HepG2 (cell line): ENCODE measurements around the gene ADRA1B. TPM values are rescaled to one million over a fixed set of nuclear protein-coding genes. Genes with fewer than 3 reads are reported as not detected.

ENCODE experiments used
- ATAC-seq: fragments of 200-7000 bp; cut with Tn5 transposase; 3 replicates; pipeline ENCODE4 v1.9.1; 2020; ENCODE audit warnings: mild to moderate bottlenecking, moderate library complexity
- BruUV-seq: library from RNA; stranded (reverse); fragments of 400-500 nt; replicated peaks from 2 replicates; lab custom pipeline; 2021; lab: Mats Ljungman, UMichigan
- CTCF ChIA-PET: fragments of 300-600 bp; formaldehyde crosslinking; extraction: SDS; loops from one replicate; lab custom pipeline; 2021; ENCODE audit warnings: low total read pairs, inconsistent platforms, low intra/inter-chr PET ratio; lab: Yijun Ruan, JAX
- POLR2A ChIA-PET: fragments of 350-600 bp; sonication (Branson Sonifier 250); formaldehyde crosslinking; loops from one replicate; lab custom pipeline; 2020; ENCODE audit warnings: antibody characterized with exemption, inconsistent platforms; lab: Yijun Ruan, JAX
- DNase-seq: peaks from one replicate; pipeline ENCODE4 v3.0.0-alpha.2; 2015; ENCODE audit warnings: low spot score
- FAIRE-seq: peaks from 3 replicates; lab custom pipeline; 2011; peaks lifted over from hg19 to GRCh38; lab: Jason Lieb, UNC
- H2AFZ ChIP-seq: one replicate; pipeline ENCODE4 v1.6.1; 2011; ENCODE audit warnings: low read length, inconsistent platforms
- H3K27ac ChIP-seq: fragments of 300-600 bp; 3 replicates; pipeline ENCODE4 v1.8.0; 2011; ENCODE audit warnings: mixed run types, mild to moderate bottlenecking, mixed read lengths, low read length, inconsistent platforms; ENCODE audit not compliant: insufficient read depth; ENCODE audit errors: extremely low read length
- H3K27me3 ChIP-seq, 2 experiments: fragments of 200-600 bp in 1 of 2; 2 replicates in 1 of 2; 3 replicates in 1 of 2; pipeline versions ENCODE4 v1.6.0 to v1.8.0; 2011; ENCODE audit warnings: low read length in 2 of 2, mild to moderate bottlenecking in 2 of 2, moderate library complexity in 2 of 2, inconsistent platforms in 1 of 2; ENCODE audit not compliant: insufficient read depth in 2 of 2, control insufficient read depth in 1 of 2
- H3K36me3 ChIP-seq, 2 experiments: fragments of 200-600 bp in 1 of 2; replicated peaks in 1 of 2; 2 replicates in 1 of 2; 3 replicates in 1 of 2; pipeline versions ENCODE4 v1.5.1 to v1.8.0; 2011; ENCODE audit warnings: low read length in 2 of 2, inconsistent platforms in 1 of 2; ENCODE audit not compliant: insufficient read depth in 2 of 2, control insufficient read depth in 1 of 2
- H3K4me1 ChIP-seq: 2 replicates; pipeline ENCODE4 v1.5.1; 2012; ENCODE audit warnings: low read length, inconsistent platforms; ENCODE audit not compliant: insufficient read depth
- H3K4me2 ChIP-seq: 2 replicates; pipeline ENCODE4 v1.6.0; 2011; ENCODE audit warnings: low read depth, low read length, inconsistent platforms
- H3K4me3 ChIP-seq, 3 experiments: fragments of 200-600 bp in 1 of 3; sonication (generic), shearing (Covaris generic) in 1 of 3; replicated peaks in 1 of 3; 2 replicates each; pipeline ENCODE4 v1.5.1; 2011 to 2016; ENCODE audit warnings: low read length in 3 of 3, inconsistent platforms in 2 of 3, low read depth in 2 of 3, mild to moderate bottlenecking in 2 of 3, control low read depth in 1 of 3, mixed read lengths in 1 of 3; ENCODE audit not compliant: insufficient read depth in 1 of 3
- H3K79me2 ChIP-seq: one replicate; pipeline ENCODE4 v1.6.1; 2011; ENCODE audit warnings: low read length, inconsistent platforms; ENCODE audit not compliant: insufficient read depth
- H3K9ac ChIP-seq: 2 replicates; pipeline ENCODE4 v1.6.0; 2011; ENCODE audit warnings: mild to moderate bottlenecking, low read depth, low read length, inconsistent platforms; ENCODE audit not compliant: insufficient read depth
- H3K9me3 ChIP-seq: 2 replicates; pipeline ENCODE4 v1.5.1; 2012; ENCODE audit warnings: mild to moderate bottlenecking, low read length
- H4K20me1 ChIP-seq: 2 replicates; pipeline ENCODE4 v1.6.0; 2011; ENCODE audit warnings: inconsistent platforms, mild to moderate bottlenecking, low read length, moderate library complexity; ENCODE audit not compliant: insufficient read depth
- MIER2 ChIP-seq: IDR thresholded peaks from 2 replicates; pipeline ENCODE4 v1.6.1; 2016; ENCODE audit warnings: missing biosample characterization, missing genetic modification reagents
- SMAD3 ChIP-seq: sonication (generic); formaldehyde crosslinking; IDR thresholded peaks from 2 replicates; pipeline ENCODE4 v1.4.0; 2020; ENCODE audit warnings: missing genetic modification reagents
- ZNF136 ChIP-seq: sonication (generic); formaldehyde crosslinking; IDR thresholded peaks from 2 replicates; pipeline ENCODE4 v1.8.1; 2022; ENCODE audit warnings: low read depth, mild to moderate bottlenecking, moderate library complexity, missing genetic modification reagents
- ZNF224 ChIP-seq: sonication (generic); formaldehyde crosslinking; IDR thresholded peaks from 2 replicates; pipeline ENCODE4 v1.5.0; 2020; ENCODE audit warnings: mild to moderate bottlenecking, missing genetic modification reagents
- WGBS: methylation state at CpG from one replicate; pipeline ENCODE4 v1.1.6; 2017; ENCODE audit warnings: low lambda C conversion rate; 5-methylcytosine and 5-hydroxymethylcytosine counted together
- in situ Hi-C: cut with HindIII; loops from 2 replicates; pipeline ENCODE4 v1.10.0; 2017; ENCODE audit warnings: low pct_unique_long_range_greater_than_20kb; ENCODE audit not compliant: extremely low pct_ligation_motif_present
- intact Hi-C: fragments of 100-400 bp; cut with micrococcal nuclease; formaldehyde crosslinking; loops from one replicate; pipeline ENCODE4 v1.10.0; 2022; ENCODE audit not compliant: unreplicated experiment
- polyA plus RNA-seq, 8 experiments: library from polyadenylated mRNA; depleted of rRNA in 3 of 8; stranded (reverse) in 7 of 8; unstranded in 1 of 8; fragments of >200 nt; fragmentation: Illumina TruSeq in 4 of 8; extraction: Trizol in 4 of 8; gene quantifications; 2 replicates each; pipeline versions ENCODE4 v1.2.1 to v1.2.3, GENCODE V29; 2011 to 2016; ENCODE audit warnings: low read depth in 4 of 8, missing spikeins in 1 of 8, mixed read lengths in 1 of 8; ENCODE audit not compliant: insufficient read depth in 1 of 8
- total RNA-seq, 5 experiments: library from RNA; depleted of rRNA; stranded (reverse); fragments of >200 nt; fragmentation: Illumina TruSeq; extraction: Trizol; gene quantifications; 2 replicates each; pipeline ENCODE4 v1.2.3, GENCODE V29; 2016; ENCODE audit warnings: low read depth in 1 of 5
- TF ChIP-seq, protein P1 (sequence below): sonication (generic); formaldehyde crosslinking; IDR thresholded peaks from 2 replicates; pipeline ENCODE4 v1.5.1; 2020; ENCODE audit warnings: missing genetic modification reagents, mild to moderate bottlenecking, borderline replicate concordance
- TF ChIP-seq, protein P2 (sequence below): sonication (generic); formaldehyde crosslinking; IDR thresholded peaks from 2 replicates; pipeline ENCODE4 v1.8.0; 2022; ENCODE audit warnings: missing genetic modification reagents, low read depth, mild to moderate bottlenecking, borderline replicate concordance

The ADRA1B gene
- total and polyA plus RNA-seq, 2 of the 13 experiments (the other 11 are each of a cell fraction or from before 2014, with no cell fraction given) = not detected

DNA sequence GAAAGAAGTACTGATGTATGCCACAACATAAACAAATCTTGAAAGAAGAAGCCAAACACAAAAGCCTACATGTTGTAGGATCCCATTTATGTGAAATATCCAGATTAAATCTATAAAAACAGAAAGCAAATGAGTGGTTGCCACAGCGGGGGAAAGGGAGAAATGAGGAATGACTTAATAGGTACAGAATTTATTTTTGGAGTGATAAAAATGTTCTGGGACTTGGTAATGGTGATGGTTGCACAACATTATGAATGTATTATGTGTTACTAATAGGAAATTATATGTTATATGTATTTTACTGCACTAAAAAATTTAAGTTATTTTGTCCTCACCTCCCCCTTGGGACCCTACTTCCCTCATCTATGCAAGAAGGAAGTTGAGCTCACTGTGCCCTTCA, 76.3 kb downstream of the ADRA1B start:
- intact Hi-C loops = no loop called here
- 2% methylated on average over 1 of the region's 1 CpG for WGBS
- CTCF ChIA-PET = no interaction called here
- no peak overlapping the region for H3K27ac ChIP-seq
- no peak overlapping the region for H3K4me2 ChIP-seq
- no peak overlapping the region for H3K9ac ChIP-seq
- POLR2A ChIA-PET = no interaction called here
- no peaks in the 10 kb centered on the region for H3K9me3 ChIP-seq
- BruUV-seq = no TSS peak
- no peak for FAIRE-seq
- in situ Hi-C loops = no loop called here
- DNase-seq = no peak
- no peaks in the 10 kb centered on the region for H3K79me2 ChIP-seq
- no peak overlapping the region for H2AFZ ChIP-seq
- no peaks in the 10 kb centered on the region for H4K20me1 ChIP-seq
- ATAC-seq = no peak
- no peak for TF ChIP-seq ZNF136
- TF ChIP-seq MIER2 (CRISPR knock-in tag) = no peak
- TF ChIP-seq, protein P1, sequence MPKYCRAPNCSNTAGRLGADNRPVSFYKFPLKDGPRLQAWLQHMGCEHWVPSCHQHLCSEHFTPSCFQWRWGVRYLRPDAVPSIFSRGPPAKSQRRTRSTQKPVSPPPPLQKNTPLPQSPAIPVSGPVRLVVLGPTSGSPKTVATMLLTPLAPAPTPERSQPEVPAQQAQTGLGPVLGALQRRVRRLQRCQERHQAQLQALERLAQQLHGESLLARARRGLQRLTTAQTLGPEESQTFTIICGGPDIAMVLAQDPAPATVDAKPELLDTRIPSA (CRISPR knock-in tag) = no peak
- TF ChIP-seq SMAD3 (CRISPR knock-in tag) = no peak
- no peaks in the 10 kb centered on the region for H3K36me3 ChIP-seq
- no peak overlapping the region for H3K4me3 ChIP-seq
- no peaks in the 10 kb centered on the region for H3K4me1 ChIP-seq
- H3K27me3 ChIP-seq = peaks cover 0 to 32% of the 10 kb centered on the region in 2 experiments; a peak in 2 of 5 replicates

DNA sequence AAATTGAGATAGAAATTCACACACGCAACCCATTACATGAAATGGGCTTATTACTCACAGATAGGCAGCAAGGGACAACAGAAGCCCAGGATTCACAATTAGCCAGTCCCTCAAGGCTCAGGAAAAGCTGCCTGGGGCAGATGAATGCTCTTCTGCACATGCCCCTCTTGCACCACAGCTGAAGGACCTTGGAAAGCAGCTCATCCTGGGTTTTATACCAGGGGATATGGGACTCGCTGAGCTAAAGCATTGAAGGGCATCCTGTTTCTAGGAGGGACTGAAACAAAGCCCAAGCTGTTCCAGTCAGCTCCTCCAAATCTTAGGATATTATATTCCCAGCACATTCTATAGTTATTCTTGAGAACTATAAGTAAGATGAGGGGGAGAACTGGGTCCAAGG, 76.9 kb downstream of the ADRA1B start:
- DNase-seq (no peak), FAIRE-seq (no peak), ATAC-seq (no peak)
- no peak overlapping the region for H3K4me3 ChIP-seq
- no peaks in the 10 kb centered on the region for H4K20me1 ChIP-seq
- no peak overlapping the region for H3K4me2 ChIP-seq
- no peak overlapping the region for H2AFZ ChIP-seq
- CTCF ChIA-PET = no interaction called here
- H3K4me1 ChIP-seq = no peaks in the 10 kb centered on the region
- H3K27me3 ChIP-seq = peaks cover 0 to 26% of the 10 kb centered on the region in 2 experiments; a peak in 2 of 5 replicates
- in situ Hi-C loops = no loop called here
- WGBS = 0% methylated on average over 2 of the region's 2 CpGs
- H3K27ac ChIP-seq = no peak overlapping the region
- H3K36me3 ChIP-seq = no peaks in the 10 kb centered on the region
- TF ChIP-seq, protein P2, sequence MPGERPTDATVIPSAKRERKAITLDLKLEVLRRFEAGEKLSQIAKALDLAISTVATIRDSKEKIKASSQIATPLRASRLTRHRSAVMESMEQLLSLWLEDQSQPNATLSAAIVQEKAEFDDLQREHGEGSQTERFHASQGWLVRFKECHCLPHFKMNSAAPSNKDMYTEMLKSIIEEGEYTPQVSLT = no peak
- TF ChIP-seq ZNF224 = peak; percentile 88
- H3K9me3 ChIP-seq = no peaks in the 10 kb centered on the region
- intact Hi-C loops = no loop called here
- no peak overlapping the region for H3K9ac ChIP-seq
- POLR2A ChIA-PET = no interaction called here
- H3K79me2 ChIP-seq = no peaks in the 10 kb centered on the region
- no TSS peak for BruUV-seq
